Measurements from ENCODE around the gene PLAGL1. TPM values are rescaled to one million over a fixed set of nuclear protein-coding genes. Genes with fewer than 3 reads are reported as not detected.
"Not testable (repeated sequence)": the region's sequence is repeated elsewhere in the genome, so short reads cannot be mapped to it uniquely, and the experiment has no call there.

Gene PLAGL1
- total and polyA plus RNA-seq, 4 experiments from 2014 or later, result 0.89 to 4.7 (median 2.7) TPM

GRCh38 chr6:143928853-143929252, 79.2 kb downstream of the PLAGL1 start:
- DNase-seq, result no peak
- H3K36me3 Mint-ChIP-seq, result peaks cover 9 to 16% of the 10 kb centered on the region in 2 donors
- no peak overlapping the region for H3K27ac Mint-ChIP-seq
- POLR2A ChIA-PET (ENCODE audit: partially characterized antibody), result no interaction called here
- peaks cover 6 to 34% (median 24%) of the 10 kb centered on the region in 8 donors for H3K9me3 Mint-ChIP-seq
- CTCF ChIA-PET (ENCODE audit: partially characterized antibody), result no interaction called here
- Histone ChIP-seq H3K27ac (ENCODE audit: low read depth, low read length) (no peak overlapping the region), H3K36me3 (ENCODE audit: insufficient read depth, low read length) (no peaks in the 10 kb centered on the region), H3K27me3 (ENCODE audit: insufficient read depth, low read length) (no peaks in the 10 kb centered on the region), H3K4me1 (ENCODE audit: insufficient read depth, low read length) (no peaks in the 10 kb centered on the region), H3K9me3 (ENCODE audit: control insufficient read depth in 1 of 2, low read length in 2 of 2) (no peaks in the 10 kb centered on the region), H3K4me3 (ENCODE audit: low read length in 2 of 2) (no peak overlapping the region)
- H3K27me3 Mint-ChIP-seq, result peaks cover 6 to 7% of the 10 kb centered on the region in 2 donors
- no peaks in the 10 kb centered on the region for H3K4me1 Mint-ChIP-seq
- H3K4me3 Mint-ChIP-seq, result no peak overlapping the region
- intact Hi-C loops (cut with micrococcal nuclease), result no loop called here

- H3K27me3 ChIP-seq (ENCODE audit: insufficient read depth, low read length); H3K27me3 Mint-ChIP-seq; H3K4me3 Mint-ChIP-seq; H3K27ac ChIP-seq (ENCODE audit: low read depth, low read length); H3K36me3 ChIP-seq (ENCODE audit: insufficient read depth, low read length); DNase-seq; intact Hi-C loops (cut with micrococcal nuclease); H3K27ac Mint-ChIP-seq; H3K4me3 ChIP-seq (ENCODE audit: low read length in 2 of 2); H3K4me1 Mint-ChIP-seq; H3K9me3 ChIP-seq (ENCODE audit: control insufficient read depth in 1 of 2, low read length in 2 of 2); POLR2A ChIA-PET (ENCODE audit: partially characterized antibody); H3K4me1 ChIP-seq (ENCODE audit: insufficient read depth, low read length): not testable (repeated sequence)
- CTCF ChIA-PET (ENCODE audit: partially characterized antibody), result interaction anchor here (1.3 kb wide), 1 partner anchor 23 kb away, joined by 3 read pairs; no protein-coding TSS in a partner anchor
- Mint-ChIP-seq H3K9me3 (peaks cover 5 to 55% (median 37%) of the 10 kb centered on the region in 8 donors), H3K36me3 (peaks cover 16 to 32% of the 10 kb centered on the region in 2 donors)
Observed at GRCh38 chr6:143917026-143917425, 91.0 kb downstream of the PLAGL1 start.

- no peak for DNase-seq
- H3K27me3 Mint-ChIP-seq, result peaks cover 2 to 4% of the 10 kb centered on the region in 2 donors
- no peaks in the 10 kb centered on the region for H3K4me1 Mint-ChIP-seq
- CTCF ChIA-PET (ENCODE audit: partially characterized antibody), result no interaction called here
- POLR2A ChIA-PET (ENCODE audit: partially characterized antibody), result no interaction called here
- H3K9me3 Mint-ChIP-seq, result peaks cover 2 to 58% (median 36%) of the 10 kb centered on the region in 8 donors
- intact Hi-C loops (cut with micrococcal nuclease), result no loop called here
- Histone ChIP-seq H3K4me3 (ENCODE audit: low read length in 2 of 2) (no peak overlapping the region), H3K4me1 (ENCODE audit: insufficient read depth, low read length) (no peaks in the 10 kb centered on the region), H3K9me3 (ENCODE audit: control insufficient read depth in 1 of 2, low read length in 2 of 2) (peaks cover under 1 to 3% of the 10 kb centered on the region in 2 donors), H3K36me3 (ENCODE audit: insufficient read depth, low read length) (no peaks in the 10 kb centered on the region), H3K27me3 (ENCODE audit: insufficient read depth, low read length) (no peaks in the 10 kb centered on the region), H3K27ac (ENCODE audit: low read depth, low read length) (no peak overlapping the region)
- no peak overlapping the region for H3K4me3 Mint-ChIP-seq
- no peak overlapping the region for H3K27ac Mint-ChIP-seq
- H3K36me3 Mint-ChIP-seq, result peaks cover 16 to 47% of the 10 kb centered on the region in 2 donors
Observed at GRCh38 chr6:143912671-143913070, 95.4 kb downstream of the PLAGL1 start.

DNA sequence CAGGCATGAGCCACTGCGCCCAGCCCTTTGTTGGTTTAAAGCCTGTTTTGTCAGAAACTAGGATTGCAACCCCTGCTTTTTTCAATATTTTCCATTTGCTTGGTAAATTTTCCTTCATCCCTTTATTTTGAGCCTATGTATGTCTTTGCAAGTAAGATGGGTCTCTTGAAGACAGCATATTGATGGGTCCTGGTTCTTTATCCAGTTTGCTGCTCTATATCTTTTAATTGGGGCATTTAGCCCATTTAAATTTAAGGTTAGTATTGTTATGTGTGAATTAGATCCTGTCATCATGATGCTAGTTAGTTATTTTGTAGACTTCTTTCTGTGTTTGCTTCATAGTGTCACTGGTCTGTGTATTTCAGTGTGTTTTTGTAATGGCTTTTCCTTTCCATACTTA, 97.0 kb downstream of the PLAGL1 start:
- Histone ChIP-seq H3K27me3 (ENCODE audit: insufficient read depth, low read length) (no peaks in the 10 kb centered on the region), H3K36me3 (ENCODE audit: insufficient read depth, low read length) (no peaks in the 10 kb centered on the region), H3K4me1 (ENCODE audit: insufficient read depth, low read length) (no peaks in the 10 kb centered on the region), H3K4me3 (ENCODE audit: low read length in 2 of 2) (no peak overlapping the region), H3K9me3 (ENCODE audit: control insufficient read depth in 1 of 2, low read length in 2 of 2) (peaks cover 0 to 3% of the 10 kb centered on the region in 2 donors), H3K27ac (ENCODE audit: low read depth, low read length) (no peak overlapping the region)
- no peak overlapping the region for H3K4me3 Mint-ChIP-seq
- H3K9me3 Mint-ChIP-seq, result peaks cover 0 to 48% (median 31%) of the 10 kb centered on the region in 8 donors
- no peak for DNase-seq
- H3K27me3 Mint-ChIP-seq, result peaks cover 2 to 4% of the 10 kb centered on the region in 2 donors
- POLR2A ChIA-PET (ENCODE audit: partially characterized antibody), result no interaction called here
- CTCF ChIA-PET (ENCODE audit: partially characterized antibody), result interaction anchor here (1.7 kb wide), 1 partner anchor 29 kb away, joined by 4 read pairs; no protein-coding TSS in a partner anchor
- no peaks in the 10 kb centered on the region for H3K4me1 Mint-ChIP-seq
- peaks cover 16 to 41% of the 10 kb centered on the region in 2 donors for H3K36me3 Mint-ChIP-seq
- intact Hi-C loops (cut with micrococcal nuclease), result no loop called here
- no peak overlapping the region for H3K27ac Mint-ChIP-seq

DNA sequence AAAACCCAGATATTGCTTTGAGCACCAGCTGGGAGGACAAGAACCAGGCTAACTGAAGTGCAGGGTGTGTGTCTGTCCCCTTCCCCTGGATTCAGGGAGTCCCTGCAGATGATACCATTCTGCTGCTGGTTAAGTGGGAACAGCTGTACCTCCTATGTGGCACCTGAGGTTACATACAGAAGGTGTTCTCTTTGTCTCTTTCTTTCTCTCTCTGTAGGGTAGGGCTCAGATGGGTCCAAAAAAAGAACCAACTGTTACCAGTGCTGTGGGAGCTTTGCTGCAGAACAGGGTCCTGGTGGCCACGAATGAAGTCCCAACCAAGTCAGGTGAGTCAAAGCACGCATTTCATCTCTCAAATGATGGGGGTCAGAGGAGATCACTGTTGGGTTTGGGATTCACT, 105.2 kb downstream of the PLAGL1 start:
- DNase-seq, result no peak
- peaks cover 0 to 2% (median 0%) of the 10 kb centered on the region in 8 donors for H3K9me3 Mint-ChIP-seq
- POLR2A ChIA-PET (ENCODE audit: partially characterized antibody), result no interaction called here
- no peak overlapping the region for H3K27ac Mint-ChIP-seq
- H3K36me3 Mint-ChIP-seq, result peaks cover 0 to 4% of the 10 kb centered on the region in 2 donors
- peaks cover 0 to 2% (median 0%) of the 10 kb centered on the region in 4 donors for H3K4me1 Mint-ChIP-seq
- H3K4me3 Mint-ChIP-seq, result no peak overlapping the region
- Histone ChIP-seq H3K4me3 (ENCODE audit: low read length in 2 of 2) (no peak overlapping the region), H3K4me1 (ENCODE audit: insufficient read depth, low read length) (no peaks in the 10 kb centered on the region), H3K27ac (ENCODE audit: low read depth, low read length) (no peak overlapping the region), H3K36me3 (ENCODE audit: insufficient read depth, low read length) (no peaks in the 10 kb centered on the region), H3K27me3 (ENCODE audit: insufficient read depth, low read length) (no peaks in the 10 kb centered on the region), H3K9me3 (ENCODE audit: control insufficient read depth in 1 of 2, low read length in 2 of 2) (no peaks in the 10 kb centered on the region)
- CTCF ChIA-PET (ENCODE audit: partially characterized antibody), result no interaction called here
- H3K27me3 Mint-ChIP-seq, result no peaks in the 10 kb centered on the region
- intact Hi-C loops (cut with micrococcal nuclease), result no loop called here

- no peaks in the 10 kb centered on the region for H3K4me1 ChIP-seq (ENCODE audit: insufficient read depth, low read length)
- H3K9me3 Mint-ChIP-seq, result peaks cover 0 to 2% (median 0%) of the 10 kb centered on the region in 8 donors
- H3K36me3 ChIP-seq (ENCODE audit: insufficient read depth, low read length), result no peaks in the 10 kb centered on the region
- H3K27ac ChIP-seq (ENCODE audit: low read depth, low read length), result no peak overlapping the region
- DNase-seq, result no peak
- no peaks in the 10 kb centered on the region for H3K27me3 ChIP-seq (ENCODE audit: insufficient read depth, low read length)
- POLR2A ChIA-PET (ENCODE audit: partially characterized antibody), result no interaction called here
- no peaks in the 10 kb centered on the region for H3K9me3 ChIP-seq (ENCODE audit: control insufficient read depth in 1 of 2, low read length in 2 of 2)
- CTCF ChIA-PET (ENCODE audit: partially characterized antibody), result no interaction called here
- no peaks in the 10 kb centered on the region for H3K27me3 Mint-ChIP-seq
- peaks cover 0 to 4% of the 10 kb centered on the region in 2 donors for H3K36me3 Mint-ChIP-seq
- H3K4me3 ChIP-seq (ENCODE audit: low read length in 2 of 2), result no peak overlapping the region
- peaks cover 0 to 2% (median 0%) of the 10 kb centered on the region in 4 donors for H3K4me1 Mint-ChIP-seq
- no peak overlapping the region for H3K4me3 Mint-ChIP-seq
- H3K27ac Mint-ChIP-seq, result no peak overlapping the region
- intact Hi-C loops (cut with micrococcal nuclease), result no loop called here
Observed at GRCh38 chr6:143901885-143902750, 105.9 kb downstream of the PLAGL1 start.

- CTCF ChIA-PET (ENCODE audit: partially characterized antibody), result no interaction called here
- peaks cover 0 to 2% (median 0%) of the 10 kb centered on the region in 4 donors for H3K4me1 Mint-ChIP-seq
- no peaks in the 10 kb centered on the region for H3K4me1 ChIP-seq (ENCODE audit: insufficient read depth, low read length)
Observed at GRCh38 chr6:143900358-143900757, 107.7 kb downstream of the PLAGL1 start.

More at GRCh38 chr6:143900358-143900757, 107.7 kb downstream of the PLAGL1 start:
- H3K27ac Mint-ChIP-seq, result no peak overlapping the region
- Histone ChIP-seq H3K36me3 (ENCODE audit: insufficient read depth, low read length) (no peaks in the 10 kb centered on the region), H3K4me3 (ENCODE audit: low read length in 2 of 2) (no peak overlapping the region), H3K9me3 (ENCODE audit: control insufficient read depth in 1 of 2, low read length in 2 of 2) (no peaks in the 10 kb centered on the region), H3K27me3 (ENCODE audit: insufficient read depth, low read length) (no peaks in the 10 kb centered on the region), H3K27ac (ENCODE audit: low read depth, low read length) (no peak overlapping the region)
- H3K4me3 Mint-ChIP-seq, result no peak overlapping the region
- no peak for DNase-seq
- H3K27me3 Mint-ChIP-seq, result no peaks in the 10 kb centered on the region
- peaks cover 0 to 4% of the 10 kb centered on the region in 2 donors for H3K36me3 Mint-ChIP-seq
- POLR2A ChIA-PET (ENCODE audit: partially characterized antibody), result no interaction called here
- intact Hi-C loops (cut with micrococcal nuclease), result no loop called here
- no peaks in the 10 kb centered on the region for H3K9me3 Mint-ChIP-seq

Measured in CD4-positive, alpha-beta memory T cell (primary cell).